ENCODE measurements around the gene BCL2.
"Not testable (repeated sequence)": the region's sequence is repeated elsewhere in the genome, so short reads cannot be mapped to it uniquely, and the experiment has no call there.

The BCL2 gene

DNA sequence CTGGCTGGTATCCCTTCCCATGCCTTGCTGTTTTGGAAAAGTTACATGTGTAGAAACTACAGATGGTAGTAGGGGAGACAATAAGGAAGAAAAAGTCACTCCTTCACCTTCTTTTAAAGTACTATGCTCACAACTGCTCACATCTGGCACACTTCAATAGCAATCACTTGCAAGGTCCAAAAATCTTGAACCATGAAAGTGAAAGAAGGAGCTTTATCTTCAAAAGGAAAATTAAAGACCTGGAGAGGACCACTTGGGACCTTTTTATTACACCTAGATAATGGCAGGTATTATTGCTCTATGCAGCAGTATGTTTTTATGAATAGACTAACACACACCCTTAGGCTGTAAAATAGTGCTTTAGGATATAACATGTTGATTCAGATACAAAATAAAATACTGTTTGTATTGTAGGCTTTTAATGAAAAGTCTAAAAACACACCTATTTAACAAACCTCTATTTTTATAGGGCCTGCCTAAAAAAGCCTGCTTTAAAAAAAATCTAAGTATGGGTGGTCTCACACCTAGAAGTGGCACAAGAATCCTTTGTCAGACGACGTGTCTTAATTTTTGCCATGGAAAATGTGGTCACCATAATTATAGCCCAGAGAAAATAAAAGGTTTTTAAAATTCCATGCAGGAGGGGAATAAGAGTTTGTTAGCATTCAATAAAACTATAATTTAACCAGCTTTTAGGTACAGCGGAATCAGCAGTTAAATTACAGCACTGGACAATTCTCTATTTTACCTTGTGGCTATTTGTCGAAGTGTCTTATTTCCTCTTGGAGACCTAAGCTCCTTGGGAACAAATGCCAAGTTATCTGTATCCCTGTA, 124.0 kb downstream of the BCL2 start:
- DNase-seq (ENCODE audit: extremely low read depth, low read depth) = no peak
- TF ChIP-seq, protein P1, sequence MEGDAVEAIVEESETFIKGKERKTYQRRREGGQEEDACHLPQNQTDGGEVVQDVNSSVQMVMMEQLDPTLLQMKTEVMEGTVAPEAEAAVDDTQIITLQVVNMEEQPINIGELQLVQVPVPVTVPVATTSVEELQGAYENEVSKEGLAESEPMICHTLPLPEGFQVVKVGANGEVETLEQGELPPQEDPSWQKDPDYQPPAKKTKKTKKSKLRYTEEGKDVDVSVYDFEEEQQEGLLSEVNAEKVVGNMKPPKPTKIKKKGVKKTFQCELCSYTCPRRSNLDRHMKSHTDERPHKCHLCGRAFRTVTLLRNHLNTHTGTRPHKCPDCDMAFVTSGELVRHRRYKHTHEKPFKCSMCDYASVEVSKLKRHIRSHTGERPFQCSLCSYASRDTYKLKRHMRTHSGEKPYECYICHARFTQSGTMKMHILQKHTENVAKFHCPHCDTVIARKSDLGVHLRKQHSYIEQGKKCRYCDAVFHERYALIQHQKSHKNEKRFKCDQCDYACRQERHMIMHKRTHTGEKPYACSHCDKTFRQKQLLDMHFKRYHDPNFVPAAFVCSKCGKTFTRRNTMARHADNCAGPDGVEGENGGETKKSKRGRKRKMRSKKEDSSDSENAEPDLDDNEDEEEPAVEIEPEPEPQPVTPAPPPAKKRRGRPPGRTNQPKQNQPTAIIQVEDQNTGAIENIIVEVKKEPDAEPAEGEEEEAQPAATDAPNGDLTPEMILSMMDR (IDR thresholded peaks at IDR 0.05; ENCODE audit: low read depth, low read length) = no peak

DNA sequence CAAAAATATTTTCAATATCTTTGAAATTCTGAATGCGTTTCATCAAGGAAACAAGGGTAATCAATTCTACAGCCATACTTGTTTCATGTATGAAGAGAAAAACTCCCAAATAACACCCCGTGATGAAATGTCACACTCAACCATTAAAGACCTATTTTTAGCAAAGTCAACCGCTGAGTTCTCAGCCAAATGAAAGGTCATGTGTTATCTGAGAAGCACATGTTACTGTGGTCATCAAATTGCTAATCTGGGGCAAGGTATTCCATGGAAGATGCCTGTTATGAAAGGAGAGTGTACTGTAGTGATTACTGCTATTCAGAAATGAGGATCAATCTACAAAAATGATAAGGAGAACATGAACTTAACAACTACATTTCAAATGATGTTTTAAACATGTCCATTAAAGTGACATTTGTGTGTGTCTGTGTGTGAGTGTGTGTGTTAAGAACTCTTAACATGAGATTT, 126.7 kb downstream of the BCL2 start:
- no peak for DNase-seq (ENCODE audit: extremely low read depth, low read depth)

GRCh38 chr18:63192126-63192884, 127.3 kb downstream of the BCL2 start:
- no peak for DNase-seq (ENCODE audit: extremely low read depth, low read depth)
- TF ChIP-seq, protein P1 (IDR thresholded peaks at IDR 0.05; ENCODE audit: low read depth, low read length) = no peak

More for the DNA sequence above, 126.7 kb downstream of the BCL2 start:
- TF ChIP-seq, protein P1 (IDR thresholded peaks at IDR 0.05; ENCODE audit: low read depth, low read length) = no peak

DNA sequence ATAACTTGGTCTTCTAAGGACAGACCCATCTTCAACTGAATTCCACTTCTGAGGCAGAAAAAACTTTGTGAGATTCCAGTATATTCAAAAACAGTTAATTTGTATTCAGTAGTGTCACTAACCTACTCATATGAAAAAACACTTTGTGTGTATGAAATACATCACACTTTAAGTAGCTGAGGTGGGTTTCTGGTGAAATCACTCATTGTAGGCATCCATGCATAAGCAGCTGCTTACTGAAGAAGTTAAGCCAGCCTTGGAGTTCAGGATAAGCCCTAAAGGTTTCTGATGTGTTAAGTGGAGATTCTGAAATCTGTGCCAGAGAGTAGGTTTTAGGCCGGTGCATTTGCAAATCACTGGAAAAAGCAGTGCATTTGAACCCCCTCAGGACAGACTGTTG, 128.2 kb downstream of the BCL2 start:
- no peak for DNase-seq (ENCODE audit: extremely low read depth, low read depth)
- TF ChIP-seq, protein P1 (IDR thresholded peaks at IDR 0.05; ENCODE audit: low read depth, low read length) = no peak

- not testable (repeated sequence) for DNase-seq (ENCODE audit: extremely low read depth, low read depth)
Observed at GRCh38 chr18:63190838-63191237, 128.7 kb downstream of the BCL2 start.

DNA sequence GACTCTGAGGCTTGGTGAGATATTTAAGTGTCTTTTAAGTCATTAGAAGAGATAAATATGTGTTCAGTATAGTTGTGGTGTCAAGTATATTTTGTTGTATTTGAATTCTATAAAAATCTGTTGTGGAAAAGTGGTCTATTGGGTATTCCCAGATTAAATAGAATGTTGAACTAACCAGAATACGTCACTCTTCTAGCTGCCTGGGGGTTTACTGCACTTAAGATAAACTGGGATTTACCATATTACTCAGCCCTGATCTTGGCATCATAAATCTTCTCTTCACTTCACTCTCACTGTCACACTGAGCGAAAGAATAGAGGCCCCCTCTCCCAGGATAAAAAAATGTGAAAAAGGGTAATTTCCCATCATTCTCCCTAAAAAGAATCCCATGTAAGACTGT, 129.8 kb downstream of the BCL2 start:
- DNase-seq (ENCODE audit: extremely low read depth, low read depth) = no peak
- TF ChIP-seq, protein P1 (IDR thresholded peaks at IDR 0.05; ENCODE audit: low read depth, low read length) = no peak

- TF ChIP-seq, protein P1 (IDR thresholded peaks at IDR 0.05; ENCODE audit: low read depth, low read length) = no peak
- no peak for DNase-seq (ENCODE audit: extremely low read depth, low read depth)
Observed at GRCh38 chr18:63189041-63189440, 130.5 kb downstream of the BCL2 start.
